GM23338 (cell line): Measurements from ENCODE around the gene SLC2A6.

Experiments
- CREB1 ChIP-seq: fragments of 250-450 bp; sonication (Bioruptor Pico); IDR thresholded peaks from 2 replicates; pipeline ENCODE4 v1.5.0; 2020; ENCODE audit warnings: low read depth, mild to moderate bottlenecking, moderate library complexity
- EZH2 ChIP-seq: fragments of 200-600 bp; sonication (generic); IDR thresholded peaks from one replicate; pipeline ENCODE4 v1.8.0; 2017; ENCODE audit warnings: antibody characterized with exemption, mild to moderate bottlenecking, low read depth; ENCODE audit not compliant: unreplicated experiment
- EZH2phosphoT487 ChIP-seq: fragments of 200-600 bp; sonication (generic); IDR thresholded peaks from one replicate; pipeline ENCODE4 v1.8.1; 2018; ENCODE audit warnings: antibody characterized with exemption; ENCODE audit not compliant: unreplicated experiment
- JUNB ChIP-seq: IDR thresholded peaks from one replicate; pipeline ENCODE4 v1.6.1; 2016; ENCODE audit warnings: antibody characterized with exemption; ENCODE audit not compliant: unreplicated experiment
- NANOG ChIP-seq: IDR thresholded peaks from 2 replicates; pipeline ENCODE4 v1.6.1; 2016; ENCODE audit warnings: antibody characterized with exemption, borderline replicate concordance
- POLR2AphosphoS5 ChIP-seq: IDR thresholded peaks from 2 replicates; pipeline ENCODE4 v1.6.1; 2016; ENCODE audit warnings: antibody characterized with exemption, low read depth
- STAT1 ChIP-seq: IDR thresholded peaks from one replicate; pipeline ENCODE4 v1.6.1; 2016; ENCODE audit warnings: antibody characterized with exemption; ENCODE audit not compliant: unreplicated experiment
- TF ChIP-seq, protein P1 (sequence below), 2 experiments: fragments of 200-600 bp in 1 of 2; sonication (generic) in 1 of 2; conservative IDR thresholded peaks; 2 replicates each; pipeline versions ENCODE4 v1.5.1 to v1.6.1; 2016 to 2017; ENCODE audit warnings: antibody characterized with exemption in 2 of 2, low read depth in 2 of 2, mild to moderate bottlenecking in 2 of 2, moderate library complexity in 1 of 2
- TF ChIP-seq, protein P2 (sequence below): IDR thresholded peaks from one replicate; pipeline ENCODE4 v1.6.1; 2018; ENCODE audit warnings: antibody characterized with exemption; ENCODE audit not compliant: unreplicated experiment
- TF ChIP-seq, protein P3 (sequence below): IDR thresholded peaks from 2 replicates; pipeline ENCODE4 v1.6.1; 2016; ENCODE audit warnings: antibody characterized with exemption
- TF ChIP-seq, protein P4 (sequence below): fragments of 250-450 bp; sonication (Bioruptor Pico); IDR thresholded peaks from 2 replicates; pipeline ENCODE4 v1.5.0; 2020; ENCODE audit warnings: mild to moderate bottlenecking, moderate library complexity

DNA sequence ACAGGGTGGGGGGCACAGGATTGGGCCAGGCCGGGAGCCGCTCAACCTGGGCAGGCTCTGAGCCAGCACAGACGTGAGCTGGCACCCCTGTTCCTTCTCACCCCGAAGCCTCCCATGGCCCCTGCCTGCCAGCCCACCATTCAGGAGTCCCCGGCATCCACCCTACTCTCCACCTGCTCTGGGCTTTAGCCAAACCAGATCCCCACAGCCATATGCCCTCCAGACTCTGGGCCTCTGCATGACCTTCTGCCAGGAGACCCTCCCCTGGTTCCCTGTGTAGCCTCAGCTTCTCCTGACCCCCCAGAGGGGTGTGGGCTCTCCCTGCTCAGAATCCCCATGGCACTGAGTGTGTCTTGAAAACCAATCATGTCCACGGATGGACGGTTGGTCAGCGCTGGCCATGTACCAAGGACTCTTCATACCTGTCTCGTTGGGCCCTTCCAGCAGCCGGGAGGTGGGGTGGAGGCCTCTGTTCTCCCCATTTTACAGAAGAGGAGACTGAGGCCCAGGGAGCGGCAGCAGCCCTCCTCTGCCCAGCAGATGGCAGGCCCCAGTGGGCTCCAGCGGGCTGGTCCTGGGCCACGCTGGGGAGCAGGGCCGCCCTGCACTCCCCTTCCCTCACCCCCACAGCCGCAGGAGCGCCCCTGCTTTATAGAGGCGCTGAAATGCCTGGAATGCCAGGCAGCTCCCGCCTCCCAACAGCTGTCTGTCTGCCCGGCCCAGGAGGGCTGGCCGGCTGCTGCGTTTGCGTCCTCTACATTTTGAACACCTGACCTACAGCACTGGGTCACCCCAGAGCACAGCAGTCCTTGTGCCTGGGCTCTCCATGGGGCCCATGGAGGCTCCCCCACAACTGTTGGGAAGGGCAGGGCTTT is 49.3 kb upstream of the SLC2A6 start:
- TF ChIP-seq, protein P1, sequence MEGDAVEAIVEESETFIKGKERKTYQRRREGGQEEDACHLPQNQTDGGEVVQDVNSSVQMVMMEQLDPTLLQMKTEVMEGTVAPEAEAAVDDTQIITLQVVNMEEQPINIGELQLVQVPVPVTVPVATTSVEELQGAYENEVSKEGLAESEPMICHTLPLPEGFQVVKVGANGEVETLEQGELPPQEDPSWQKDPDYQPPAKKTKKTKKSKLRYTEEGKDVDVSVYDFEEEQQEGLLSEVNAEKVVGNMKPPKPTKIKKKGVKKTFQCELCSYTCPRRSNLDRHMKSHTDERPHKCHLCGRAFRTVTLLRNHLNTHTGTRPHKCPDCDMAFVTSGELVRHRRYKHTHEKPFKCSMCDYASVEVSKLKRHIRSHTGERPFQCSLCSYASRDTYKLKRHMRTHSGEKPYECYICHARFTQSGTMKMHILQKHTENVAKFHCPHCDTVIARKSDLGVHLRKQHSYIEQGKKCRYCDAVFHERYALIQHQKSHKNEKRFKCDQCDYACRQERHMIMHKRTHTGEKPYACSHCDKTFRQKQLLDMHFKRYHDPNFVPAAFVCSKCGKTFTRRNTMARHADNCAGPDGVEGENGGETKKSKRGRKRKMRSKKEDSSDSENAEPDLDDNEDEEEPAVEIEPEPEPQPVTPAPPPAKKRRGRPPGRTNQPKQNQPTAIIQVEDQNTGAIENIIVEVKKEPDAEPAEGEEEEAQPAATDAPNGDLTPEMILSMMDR (conservative IDR thresholded peaks at IDR 0.05; ENCODE audit: low read depth in 2 of 2), result no peak
- TF ChIP-seq NANOG (no peak), POLR2AphosphoS5 (no peak), EZH2phosphoT487 (no peak), EZH2 (no peak), JUNB (no peak), STAT1 (no peak), CREB1 (CRISPR knock-in tag) (no peak)
- TF ChIP-seq, protein P2, sequence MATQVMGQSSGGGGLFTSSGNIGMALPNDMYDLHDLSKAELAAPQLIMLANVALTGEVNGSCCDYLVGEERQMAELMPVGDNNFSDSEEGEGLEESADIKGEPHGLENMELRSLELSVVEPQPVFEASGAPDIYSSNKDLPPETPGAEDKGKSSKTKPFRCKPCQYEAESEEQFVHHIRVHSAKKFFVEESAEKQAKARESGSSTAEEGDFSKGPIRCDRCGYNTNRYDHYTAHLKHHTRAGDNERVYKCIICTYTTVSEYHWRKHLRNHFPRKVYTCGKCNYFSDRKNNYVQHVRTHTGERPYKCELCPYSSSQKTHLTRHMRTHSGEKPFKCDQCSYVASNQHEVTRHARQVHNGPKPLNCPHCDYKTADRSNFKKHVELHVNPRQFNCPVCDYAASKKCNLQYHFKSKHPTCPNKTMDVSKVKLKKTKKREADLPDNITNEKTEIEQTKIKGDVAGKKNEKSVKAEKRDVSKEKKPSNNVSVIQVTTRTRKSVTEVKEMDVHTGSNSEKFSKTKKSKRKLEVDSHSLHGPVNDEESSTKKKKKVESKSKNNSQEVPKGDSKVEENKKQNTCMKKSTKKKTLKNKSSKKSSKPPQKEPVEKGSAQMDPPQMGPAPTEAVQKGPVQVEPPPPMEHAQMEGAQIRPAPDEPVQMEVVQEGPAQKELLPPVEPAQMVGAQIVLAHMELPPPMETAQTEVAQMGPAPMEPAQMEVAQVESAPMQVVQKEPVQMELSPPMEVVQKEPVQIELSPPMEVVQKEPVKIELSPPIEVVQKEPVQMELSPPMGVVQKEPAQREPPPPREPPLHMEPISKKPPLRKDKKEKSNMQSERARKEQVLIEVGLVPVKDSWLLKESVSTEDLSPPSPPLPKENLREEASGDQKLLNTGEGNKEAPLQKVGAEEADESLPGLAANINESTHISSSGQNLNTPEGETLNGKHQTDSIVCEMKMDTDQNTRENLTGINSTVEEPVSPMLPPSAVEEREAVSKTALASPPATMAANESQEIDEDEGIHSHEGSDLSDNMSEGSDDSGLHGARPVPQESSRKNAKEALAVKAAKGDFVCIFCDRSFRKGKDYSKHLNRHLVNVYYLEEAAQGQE, result no peak
- TF ChIP-seq, protein P3, sequence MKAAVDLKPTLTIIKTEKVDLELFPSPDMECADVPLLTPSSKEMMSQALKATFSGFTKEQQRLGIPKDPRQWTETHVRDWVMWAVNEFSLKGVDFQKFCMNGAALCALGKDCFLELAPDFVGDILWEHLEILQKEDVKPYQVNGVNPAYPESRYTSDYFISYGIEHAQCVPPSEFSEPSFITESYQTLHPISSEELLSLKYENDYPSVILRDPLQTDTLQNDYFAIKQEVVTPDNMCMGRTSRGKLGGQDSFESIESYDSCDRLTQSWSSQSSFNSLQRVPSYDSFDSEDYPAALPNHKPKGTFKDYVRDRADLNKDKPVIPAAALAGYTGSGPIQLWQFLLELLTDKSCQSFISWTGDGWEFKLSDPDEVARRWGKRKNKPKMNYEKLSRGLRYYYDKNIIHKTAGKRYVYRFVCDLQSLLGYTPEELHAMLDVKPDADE, result no peak
- TF ChIP-seq, protein P4, sequence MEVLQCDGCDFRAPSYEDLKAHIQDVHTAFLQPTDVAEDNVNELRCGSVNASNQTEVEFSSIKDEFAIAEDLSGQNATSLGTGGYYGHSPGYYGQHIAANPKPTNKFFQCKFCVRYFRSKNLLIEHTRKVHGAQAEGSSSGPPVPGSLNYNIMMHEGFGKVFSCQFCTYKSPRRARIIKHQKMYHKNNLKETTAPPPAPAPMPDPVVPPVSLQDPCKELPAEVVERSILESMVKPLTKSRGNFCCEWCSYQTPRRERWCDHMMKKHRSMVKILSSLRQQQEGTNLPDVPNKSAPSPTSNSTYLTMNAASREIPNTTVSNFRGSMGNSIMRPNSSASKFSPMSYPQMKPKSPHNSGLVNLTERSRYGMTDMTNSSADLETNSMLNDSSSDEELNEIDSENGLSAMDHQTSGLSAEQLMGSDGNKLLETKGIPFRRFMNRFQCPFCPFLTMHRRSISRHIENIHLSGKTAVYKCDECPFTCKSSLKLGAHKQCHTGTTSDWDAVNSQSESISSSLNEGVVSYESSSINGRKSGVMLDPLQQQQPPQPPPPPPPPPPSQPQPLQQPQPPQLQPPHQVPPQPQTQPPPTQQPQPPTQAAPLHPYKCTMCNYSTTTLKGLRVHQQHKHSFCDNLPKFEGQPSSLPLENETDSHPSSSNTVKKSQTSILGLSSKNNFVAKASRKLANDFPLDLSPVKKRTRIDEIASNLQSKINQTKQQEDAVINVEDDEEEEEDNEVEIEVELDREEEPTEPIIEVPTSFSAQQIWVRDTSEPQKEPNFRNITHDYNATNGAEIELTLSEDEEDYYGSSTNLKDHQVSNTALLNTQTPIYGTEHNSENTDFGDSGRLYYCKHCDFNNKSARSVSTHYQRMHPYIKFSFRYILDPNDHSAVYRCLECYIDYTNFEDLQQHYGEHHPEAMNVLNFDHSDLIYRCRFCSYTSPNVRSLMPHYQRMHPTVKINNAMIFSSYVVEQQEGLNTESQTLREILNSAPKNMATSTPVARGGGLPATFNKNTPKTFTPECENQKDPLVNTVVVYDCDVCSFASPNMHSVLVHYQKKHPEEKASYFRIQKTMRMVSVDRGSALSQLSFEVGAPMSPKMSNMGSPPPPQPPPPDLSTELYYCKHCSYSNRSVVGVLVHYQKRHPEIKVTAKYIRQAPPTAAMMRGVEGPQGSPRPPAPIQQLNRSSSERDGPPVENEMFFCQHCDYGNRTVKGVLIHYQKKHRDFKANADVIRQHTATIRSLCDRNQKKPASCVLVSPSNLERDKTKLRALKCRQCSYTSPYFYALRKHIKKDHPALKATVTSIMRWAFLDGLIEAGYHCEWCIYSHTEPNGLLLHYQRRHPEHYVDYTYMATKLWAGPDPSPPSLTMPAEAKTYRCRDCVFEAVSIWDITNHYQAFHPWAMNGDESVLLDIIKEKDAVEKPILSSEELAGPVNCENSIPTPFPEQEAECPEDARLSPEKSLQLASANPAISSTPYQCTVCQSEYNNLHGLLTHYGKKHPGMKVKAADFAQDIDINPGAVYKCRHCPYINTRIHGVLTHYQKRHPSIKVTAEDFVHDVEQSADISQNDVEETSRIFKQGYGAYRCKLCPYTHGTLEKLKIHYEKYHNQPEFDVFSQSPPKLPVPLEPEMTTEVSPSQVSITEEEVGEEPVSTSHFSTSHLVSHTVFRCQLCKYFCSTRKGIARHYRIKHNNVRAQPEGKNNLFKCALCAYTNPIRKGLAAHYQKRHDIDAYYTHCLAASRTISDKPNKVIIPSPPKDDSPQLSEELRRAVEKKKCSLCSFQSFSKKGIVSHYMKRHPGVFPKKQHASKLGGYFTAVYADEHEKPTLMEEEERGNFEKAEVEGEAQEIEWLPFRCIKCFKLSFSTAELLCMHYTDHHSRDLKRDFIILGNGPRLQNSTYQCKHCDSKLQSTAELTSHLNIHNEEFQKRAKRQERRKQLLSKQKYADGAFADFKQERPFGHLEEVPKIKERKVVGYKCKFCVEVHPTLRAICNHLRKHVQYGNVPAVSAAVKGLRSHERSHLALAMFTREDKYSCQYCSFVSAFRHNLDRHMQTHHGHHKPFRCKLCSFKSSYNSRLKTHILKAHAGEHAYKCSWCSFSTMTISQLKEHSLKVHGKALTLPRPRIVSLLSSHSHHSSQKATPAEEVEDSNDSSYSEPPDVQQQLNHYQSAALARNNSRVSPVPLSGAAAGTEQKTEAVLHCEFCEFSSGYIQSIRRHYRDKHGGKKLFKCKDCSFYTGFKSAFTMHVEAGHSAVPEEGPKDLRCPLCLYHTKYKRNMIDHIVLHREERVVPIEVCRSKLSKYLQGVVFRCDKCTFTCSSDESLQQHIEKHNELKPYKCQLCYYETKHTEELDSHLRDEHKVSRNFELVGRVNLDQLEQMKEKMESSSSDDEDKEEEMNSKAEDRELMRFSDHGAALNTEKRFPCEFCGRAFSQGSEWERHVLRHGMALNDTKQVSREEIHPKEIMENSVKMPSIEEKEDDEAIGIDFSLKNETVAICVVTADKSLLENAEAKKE (CRISPR knock-in tag), result no peak
